ENCODE measurements around the gene HHEX.
"Not testable (repeated sequence)": the region's sequence is repeated elsewhere in the genome, so short reads cannot be mapped to it uniquely, and the experiment has no call there.

The HHEX gene

DNA sequence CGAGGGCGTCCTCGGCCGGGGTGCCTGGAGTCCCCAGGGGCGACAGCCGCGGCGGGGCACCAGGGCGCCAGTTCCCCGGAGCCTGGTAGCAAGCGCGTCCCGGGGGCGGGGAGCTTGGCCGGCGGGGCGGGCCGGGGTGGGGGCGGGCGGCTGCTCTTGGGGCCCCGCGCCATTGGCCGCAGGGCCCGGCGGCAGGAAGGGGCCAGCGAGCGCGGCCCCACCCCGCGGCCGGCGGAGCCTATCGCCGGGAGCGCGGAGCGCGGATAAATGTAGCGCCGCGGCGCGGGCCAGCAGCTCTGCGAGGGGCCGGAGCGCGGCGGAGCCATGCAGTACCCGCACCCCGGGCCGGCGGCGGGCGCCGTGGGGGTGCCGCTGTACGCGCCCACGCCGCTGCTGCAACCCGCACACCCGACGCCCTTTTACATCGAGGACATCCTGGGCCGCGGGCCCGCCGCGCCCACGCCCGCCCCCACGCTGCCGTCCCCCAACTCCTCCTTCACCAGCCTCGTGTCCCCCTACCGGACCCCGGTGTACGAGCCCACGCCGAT, at the start of gene HHEX:
HHEX (plus strand) TSS at position 293 of the 548 bp plus-strand sequence; CDS start at position 325, 32 bp downstream.
- in situ Hi-C loops (cut with MboI; ENCODE audit: low sequenced_read_pairs, unreplicated experiment), result no loop called here
- peak; percentile 89 for DNase-seq (ENCODE audit: low spot score)
- TF ChIP-seq CTCF (IDR thresholded peaks at IDR 0.05; ENCODE audit: borderline replicate concordance, control extremely low read depth, extremely low read depth, insufficient read depth, missing control alignments), result no peak

DNA sequence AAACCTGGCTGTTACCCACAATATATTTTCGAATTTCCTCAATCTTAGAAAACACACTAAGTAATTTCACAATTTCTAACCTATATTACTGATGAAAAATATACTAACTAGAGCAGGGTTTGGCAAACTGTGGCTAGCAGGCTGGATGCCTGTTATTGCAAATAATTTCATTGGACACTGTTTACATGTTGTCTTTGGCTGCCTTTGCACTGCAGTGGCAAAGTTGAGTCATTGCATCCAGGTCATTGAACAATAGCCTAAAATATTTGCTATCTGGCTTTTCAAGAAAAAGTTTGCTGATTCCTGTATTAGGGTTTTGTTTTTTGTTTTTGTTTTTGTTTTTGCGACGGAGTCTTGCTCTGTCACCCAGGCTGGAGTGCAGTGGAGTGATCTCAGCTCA, 49.6 kb upstream of the HHEX start:
- in situ Hi-C loops (cut with MboI; ENCODE audit: low sequenced_read_pairs, unreplicated experiment), result no loop called here
- DNase-seq (ENCODE audit: low spot score), result no peak
- no peak for TF ChIP-seq CTCF (IDR thresholded peaks at IDR 0.05; ENCODE audit: borderline replicate concordance, control extremely low read depth, extremely low read depth, insufficient read depth, missing control alignments)

GRCh38 chr10:92641492-92641891, 48.3 kb upstream of the HHEX start:
- TF ChIP-seq CTCF (IDR thresholded peaks at IDR 0.05; ENCODE audit: borderline replicate concordance, control extremely low read depth, extremely low read depth, insufficient read depth, missing control alignments), result no peak
- in situ Hi-C loops (cut with MboI; ENCODE audit: low sequenced_read_pairs, unreplicated experiment), result no loop called here
- no peak for DNase-seq (ENCODE audit: low spot score)

GRCh38 chr10:92644921-92645320, 44.8 kb upstream of the HHEX start:
- TF ChIP-seq CTCF (IDR thresholded peaks at IDR 0.05; ENCODE audit: borderline replicate concordance, control extremely low read depth, extremely low read depth, insufficient read depth, missing control alignments), result no peak
- in situ Hi-C loops (cut with MboI; ENCODE audit: low sequenced_read_pairs, unreplicated experiment), result no loop called here
- DNase-seq (ENCODE audit: low spot score), result no peak

DNA sequence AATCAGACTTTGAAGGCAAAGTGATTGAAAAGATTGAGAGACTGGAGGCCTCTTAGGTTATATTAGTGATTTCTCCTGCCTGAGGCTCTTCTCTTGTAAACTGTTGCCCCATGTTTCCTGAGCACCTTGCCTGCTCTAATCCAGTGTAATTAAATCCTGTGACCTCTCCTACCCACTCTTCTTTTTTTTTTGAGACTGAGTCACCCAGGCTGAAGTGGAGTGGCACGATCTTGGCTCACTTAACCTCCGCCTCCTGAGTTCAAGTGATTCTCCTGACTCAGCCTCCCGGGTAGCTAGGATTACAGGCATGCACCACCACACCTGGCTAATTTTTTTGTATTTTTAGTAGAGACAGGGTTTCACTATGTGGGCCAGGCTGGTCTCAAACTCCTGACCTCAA, 38.9 kb upstream of the HHEX start:
- in situ Hi-C loops (cut with MboI; ENCODE audit: low sequenced_read_pairs, unreplicated experiment); DNase-seq (ENCODE audit: low spot score): not testable (repeated sequence)

- DNase-seq (ENCODE audit: low spot score), result no peak
- in situ Hi-C loops (cut with MboI; ENCODE audit: low sequenced_read_pairs, unreplicated experiment), result no loop called here
- TF ChIP-seq CTCF (IDR thresholded peaks at IDR 0.05; ENCODE audit: borderline replicate concordance, control extremely low read depth, extremely low read depth, insufficient read depth, missing control alignments), result no peak
Measured at GRCh38 chr10:92655426-92655825, 34.3 kb upstream of the HHEX start.

GRCh38 chr10:92656266-92656961, 33.3 kb upstream of the HHEX start:
- DNase-seq (ENCODE audit: low spot score), result no peak
- no peak for TF ChIP-seq CTCF (IDR thresholded peaks at IDR 0.05; ENCODE audit: borderline replicate concordance, control extremely low read depth, extremely low read depth, insufficient read depth, missing control alignments)
- in situ Hi-C loops (cut with MboI; ENCODE audit: low sequenced_read_pairs, unreplicated experiment), result no loop called here

Measured in GM13976 (cell line).